ENCODE measurements around the gene LRTM1.

The LRTM1 gene

DNA sequence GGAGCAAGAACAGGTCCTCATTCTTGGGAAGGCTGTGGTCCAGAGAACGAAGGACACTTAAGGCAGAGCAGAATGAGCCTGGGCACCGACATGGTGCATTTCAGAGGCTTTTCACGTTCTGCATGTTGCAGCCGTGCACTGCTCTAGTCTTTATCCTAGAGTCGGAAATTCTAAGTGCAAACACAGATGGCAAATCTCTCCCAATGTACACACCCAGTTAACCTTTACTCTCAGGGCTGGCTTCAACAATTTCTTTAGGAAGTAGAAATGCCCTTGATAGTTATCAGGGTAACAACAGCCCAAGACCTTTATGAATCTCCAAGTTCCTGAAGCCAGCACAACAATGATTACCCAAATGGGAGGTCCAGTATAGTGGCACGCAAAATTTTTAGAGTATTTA, 39.1 kb upstream of the LRTM1 start:
- TF ChIP-seq, protein P1, sequence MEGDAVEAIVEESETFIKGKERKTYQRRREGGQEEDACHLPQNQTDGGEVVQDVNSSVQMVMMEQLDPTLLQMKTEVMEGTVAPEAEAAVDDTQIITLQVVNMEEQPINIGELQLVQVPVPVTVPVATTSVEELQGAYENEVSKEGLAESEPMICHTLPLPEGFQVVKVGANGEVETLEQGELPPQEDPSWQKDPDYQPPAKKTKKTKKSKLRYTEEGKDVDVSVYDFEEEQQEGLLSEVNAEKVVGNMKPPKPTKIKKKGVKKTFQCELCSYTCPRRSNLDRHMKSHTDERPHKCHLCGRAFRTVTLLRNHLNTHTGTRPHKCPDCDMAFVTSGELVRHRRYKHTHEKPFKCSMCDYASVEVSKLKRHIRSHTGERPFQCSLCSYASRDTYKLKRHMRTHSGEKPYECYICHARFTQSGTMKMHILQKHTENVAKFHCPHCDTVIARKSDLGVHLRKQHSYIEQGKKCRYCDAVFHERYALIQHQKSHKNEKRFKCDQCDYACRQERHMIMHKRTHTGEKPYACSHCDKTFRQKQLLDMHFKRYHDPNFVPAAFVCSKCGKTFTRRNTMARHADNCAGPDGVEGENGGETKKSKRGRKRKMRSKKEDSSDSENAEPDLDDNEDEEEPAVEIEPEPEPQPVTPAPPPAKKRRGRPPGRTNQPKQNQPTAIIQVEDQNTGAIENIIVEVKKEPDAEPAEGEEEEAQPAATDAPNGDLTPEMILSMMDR (IDR thresholded peaks at IDR 0.05; ENCODE audit: low read depth, low read length, missing control alignments): no peak
- H3K4me3 ChIP-seq (replicated peaks; ENCODE audit: low read depth, low read length): no peak overlapping the region
- DNase-seq (ENCODE audit: extremely low read depth, low read depth): no peak

GRCh38 chr3:54965746-54966145, 37.9 kb upstream of the LRTM1 start:
- TF ChIP-seq, protein P1 (IDR thresholded peaks at IDR 0.05; ENCODE audit: low read depth, low read length, missing control alignments): no peak
- no peak for DNase-seq (ENCODE audit: extremely low read depth, low read depth)
- no peak overlapping the region for H3K4me3 ChIP-seq (replicated peaks; ENCODE audit: low read depth, low read length)

DNA sequence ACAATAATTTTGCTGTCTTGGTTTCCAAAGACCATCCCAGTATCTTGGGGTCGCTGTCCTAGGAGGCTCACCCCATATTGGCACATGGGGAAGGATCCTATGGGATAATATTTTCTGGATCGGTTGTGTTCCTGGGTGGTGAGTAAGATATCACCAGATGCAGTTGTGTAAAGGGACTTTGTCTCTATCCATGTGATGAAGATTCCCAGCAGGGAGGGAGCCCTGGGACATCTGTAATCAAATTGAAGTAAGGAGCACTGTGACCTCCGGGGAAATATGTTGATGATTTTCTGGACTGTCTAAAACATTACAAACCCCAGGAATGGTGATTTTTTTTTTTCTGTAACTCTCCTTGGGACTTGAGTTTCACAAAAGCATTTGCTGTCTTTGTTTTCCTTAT, 36.2 kb upstream of the LRTM1 start:
- DNase-seq (ENCODE audit: extremely low read depth, low read depth): no peak
- TF ChIP-seq, protein P1 (IDR thresholded peaks at IDR 0.05; ENCODE audit: low read depth, low read length, missing control alignments): no peak
- no peak overlapping the region for H3K4me3 ChIP-seq (replicated peaks; ENCODE audit: low read depth, low read length)

DNA sequence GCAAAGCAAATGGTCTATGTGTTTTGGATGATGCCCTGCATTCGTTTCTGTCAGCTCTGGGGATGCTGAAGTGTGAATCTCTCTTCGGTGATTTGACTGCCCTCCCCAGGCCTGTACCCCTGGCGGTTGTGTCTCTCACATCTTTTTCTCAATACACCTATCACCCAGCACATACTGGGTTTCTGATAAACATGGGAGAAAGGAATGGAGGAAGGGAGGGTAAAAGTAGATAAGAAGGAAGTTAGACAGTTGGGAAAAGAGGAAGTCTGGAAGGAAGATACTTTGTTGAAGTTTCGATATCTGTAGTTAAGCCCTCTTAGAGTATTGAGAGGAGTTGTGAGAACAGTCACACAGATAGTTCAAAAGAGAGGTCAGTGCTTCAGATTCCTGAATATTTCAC, 35.8 kb upstream of the LRTM1 start:
- DNase-seq (ENCODE audit: extremely low read depth, low read depth): no peak

GRCh38 chr3:54962200-54962599, 34.3 kb upstream of the LRTM1 start:
- TF ChIP-seq, protein P1 (IDR thresholded peaks at IDR 0.05; ENCODE audit: low read depth, low read length, missing control alignments): no peak
- H3K4me3 ChIP-seq (replicated peaks; ENCODE audit: low read depth, low read length): no peak overlapping the region
- DNase-seq (ENCODE audit: extremely low read depth, low read depth): no peak

More for the DNA sequence above, 35.8 kb upstream of the LRTM1 start:
- TF ChIP-seq, protein P1 (IDR thresholded peaks at IDR 0.05; ENCODE audit: low read depth, low read length, missing control alignments): no peak
- no peak overlapping the region for H3K4me3 ChIP-seq (replicated peaks; ENCODE audit: low read depth, low read length)

DNA sequence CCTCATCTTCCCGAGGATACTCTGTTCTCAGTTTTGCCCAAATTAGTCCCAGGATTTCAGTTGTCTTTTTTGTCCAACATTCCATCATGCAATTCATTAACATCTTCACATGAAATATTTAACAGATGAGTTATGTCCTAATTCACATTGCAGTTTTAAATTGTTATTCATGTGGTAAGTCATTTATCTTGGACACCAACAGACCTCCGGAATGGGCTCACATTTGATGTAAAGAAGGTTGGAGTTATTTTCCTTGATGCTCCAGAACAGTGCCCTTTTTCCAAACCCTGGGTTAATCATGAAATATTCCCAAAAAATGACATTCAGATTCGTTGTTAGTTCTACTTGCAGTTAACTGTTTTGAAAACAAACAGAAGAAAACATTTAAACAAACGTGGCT, 32.8 kb upstream of the LRTM1 start:
- DNase-seq (ENCODE audit: extremely low read depth, low read depth): no peak
- H3K4me3 ChIP-seq (replicated peaks; ENCODE audit: low read depth, low read length): no peak overlapping the region
- TF ChIP-seq, protein P1 (IDR thresholded peaks at IDR 0.05; ENCODE audit: low read depth, low read length, missing control alignments): no peak

- TF ChIP-seq, protein P1 (IDR thresholded peaks at IDR 0.05; ENCODE audit: low read depth, low read length, missing control alignments): no peak
- no peak overlapping the region for H3K4me3 ChIP-seq (replicated peaks; ENCODE audit: low read depth, low read length)
- DNase-seq (ENCODE audit: extremely low read depth, low read depth): no peak
These were observed 32.2 kb upstream of the LRTM1 start for GRCh38 chr3:54960082-54960481.
